ENCODE results near the gene LIMK1. TPM values are rescaled to one million over a fixed set of nuclear protein-coding genes. Genes with fewer than 3 reads are reported as not detected.

The LIMK1 gene
- total RNA-seq, 2 experiments from 2014 or later: 7.8 to 8.2 TPM

DNA sequence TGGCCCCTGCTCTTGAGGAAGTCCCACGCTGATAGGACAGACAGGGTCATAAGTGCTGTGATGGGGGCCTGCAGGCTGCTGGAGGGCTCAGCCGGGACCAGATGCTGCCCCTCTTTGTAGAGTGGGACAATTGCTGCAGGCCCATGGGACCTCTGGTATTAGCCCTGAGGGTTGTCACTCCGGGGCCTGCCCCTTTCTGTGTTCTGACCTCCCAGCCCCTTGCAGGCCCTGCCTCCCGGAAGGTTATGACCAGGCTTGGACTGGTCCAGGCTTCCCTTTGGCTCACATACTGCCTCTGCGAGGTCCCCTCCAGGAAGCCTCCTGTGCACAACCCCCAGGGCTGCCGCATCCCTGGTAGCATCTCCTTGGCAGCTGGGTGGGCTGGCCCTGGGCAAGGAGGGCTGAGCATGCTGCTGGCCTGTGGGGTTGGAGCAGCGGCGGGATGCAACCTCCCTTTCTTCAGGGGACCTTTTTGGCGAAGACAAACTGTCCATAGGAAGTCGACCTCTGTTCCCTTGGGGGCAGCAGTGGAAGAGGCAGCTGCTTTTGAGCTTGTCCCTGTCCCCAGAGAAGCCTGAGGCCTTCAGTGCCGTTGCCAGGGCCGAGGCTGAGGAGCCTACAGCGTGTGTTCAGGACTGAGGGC lies 8.8 kb downstream of the LIMK1 start:
- Mint-ChIP-seq H3K4me1 (ENCODE audit: low read depth) (peaks cover 18% of the 10 kb centered on the region), H3K27me3 (no peaks in the 10 kb centered on the region), H3K9me3 (no peaks in the 10 kb centered on the region), H3K4me3 (no peak overlapping the region), H3K36me3 (ENCODE audit: low read depth) (peaks cover 4% of the 10 kb centered on the region), H3K27ac (no peak overlapping the region)
- peaks cover 27% of the 10 kb centered on the region for H3K4me1 ChIP-seq (ENCODE audit: insufficient read depth, low read length)
- ChIA-PET POLR2A (interaction anchor here (1.5 kb wide), 1 partner anchor 81 kb away, joined by 9 read pairs; the partner anchor contains the start of gene EIF4H), CTCF (no interaction called here)
- H3K27me3 ChIP-seq (ENCODE audit: control insufficient read depth in 1 of 2, insufficient read depth in 2 of 2, low read length in 2 of 2): no peaks in the 10 kb centered on the region
- no peak overlapping the region for H3K4me3 ChIP-seq (ENCODE audit: low read length)
- intact Hi-C loops (cut with DNase I, micrococcal nuclease): no loop called here
- ATAC-seq (ENCODE audit: poor library complexity) (no peak), DNase-seq (no peak)
- TF ChIP-seq, protein P1, sequence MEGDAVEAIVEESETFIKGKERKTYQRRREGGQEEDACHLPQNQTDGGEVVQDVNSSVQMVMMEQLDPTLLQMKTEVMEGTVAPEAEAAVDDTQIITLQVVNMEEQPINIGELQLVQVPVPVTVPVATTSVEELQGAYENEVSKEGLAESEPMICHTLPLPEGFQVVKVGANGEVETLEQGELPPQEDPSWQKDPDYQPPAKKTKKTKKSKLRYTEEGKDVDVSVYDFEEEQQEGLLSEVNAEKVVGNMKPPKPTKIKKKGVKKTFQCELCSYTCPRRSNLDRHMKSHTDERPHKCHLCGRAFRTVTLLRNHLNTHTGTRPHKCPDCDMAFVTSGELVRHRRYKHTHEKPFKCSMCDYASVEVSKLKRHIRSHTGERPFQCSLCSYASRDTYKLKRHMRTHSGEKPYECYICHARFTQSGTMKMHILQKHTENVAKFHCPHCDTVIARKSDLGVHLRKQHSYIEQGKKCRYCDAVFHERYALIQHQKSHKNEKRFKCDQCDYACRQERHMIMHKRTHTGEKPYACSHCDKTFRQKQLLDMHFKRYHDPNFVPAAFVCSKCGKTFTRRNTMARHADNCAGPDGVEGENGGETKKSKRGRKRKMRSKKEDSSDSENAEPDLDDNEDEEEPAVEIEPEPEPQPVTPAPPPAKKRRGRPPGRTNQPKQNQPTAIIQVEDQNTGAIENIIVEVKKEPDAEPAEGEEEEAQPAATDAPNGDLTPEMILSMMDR (IDR thresholded peaks at IDR 0.05): no peak
- no peaks in the 10 kb centered on the region for H3K9me3 ChIP-seq (ENCODE audit: control insufficient read depth in 1 of 2, insufficient read depth in 1 of 2, low read length in 2 of 2)
- H3K27ac ChIP-seq (ENCODE audit: low read depth in 1 of 2, low read length in 2 of 2): peak overlapping the region in 1 of 2 donors; percentile 54
- H3K36me3 ChIP-seq (ENCODE audit: insufficient read depth, low read length): no peaks in the 10 kb centered on the region

DNA sequence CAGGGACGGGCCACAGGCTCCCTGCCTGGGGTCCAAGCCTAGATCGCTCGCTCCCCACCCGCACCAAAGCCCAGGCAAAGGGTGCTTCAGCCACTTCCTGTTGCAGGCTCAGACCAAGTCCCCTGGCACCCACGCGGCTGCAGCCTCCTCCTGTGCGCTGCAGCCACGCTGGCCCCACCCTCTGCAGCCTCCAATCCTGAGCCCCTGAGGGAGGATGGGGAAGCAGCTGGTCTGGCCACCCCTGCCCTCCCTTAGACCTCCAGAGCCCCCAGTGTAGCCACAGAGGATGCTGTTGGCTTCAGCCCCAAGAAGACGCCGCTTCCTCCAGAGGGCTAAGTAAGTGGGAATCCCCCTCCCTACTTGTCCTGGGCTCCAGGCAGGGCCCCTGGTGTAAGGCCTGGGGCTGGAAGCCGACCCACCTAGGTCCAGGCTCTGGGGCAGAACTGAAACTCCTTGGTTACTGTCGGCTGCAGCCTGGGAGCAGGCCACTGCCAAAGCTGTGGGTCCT lies 9.4 kb downstream of the LIMK1 start:
- Mint-ChIP-seq H3K27me3 (no peaks in the 10 kb centered on the region), H3K36me3 (ENCODE audit: low read depth) (peaks cover 9% of the 10 kb centered on the region), H3K9me3 (no peaks in the 10 kb centered on the region), H3K4me1 (ENCODE audit: low read depth) (peaks cover 18% of the 10 kb centered on the region), H3K4me3 (peak overlapping the region; percentile 92), H3K27ac (peak overlapping the region; percentile 91)
- Histone ChIP-seq H3K9me3 (ENCODE audit: control insufficient read depth in 1 of 2, insufficient read depth in 1 of 2, low read length in 2 of 2) (no peaks in the 10 kb centered on the region), H3K4me3 (ENCODE audit: low read length) (peak overlapping the region; percentile 60), H3K27ac (ENCODE audit: low read depth in 1 of 2, low read length in 2 of 2) (peak overlapping the region; percentile 54 to 70), H3K36me3 (ENCODE audit: insufficient read depth, low read length) (peaks cover 3% of the 10 kb centered on the region), H3K4me1 (ENCODE audit: insufficient read depth, low read length) (peaks cover 27% of the 10 kb centered on the region), H3K27me3 (ENCODE audit: control insufficient read depth in 1 of 2, insufficient read depth in 2 of 2, low read length in 2 of 2) (no peaks in the 10 kb centered on the region)
- ATAC-seq (ENCODE audit: poor library complexity): no peak
- intact Hi-C loops (cut with DNase I, micrococcal nuclease): no loop called here
- TF ChIP-seq, protein P1 (IDR thresholded peaks at IDR 0.05): no peak
- ChIA-PET CTCF (interaction anchor here (0.5 kb wide), 1 partner anchor 87 kb away, joined by 4 read pairs; no protein-coding TSS in a partner anchor), POLR2A (interaction anchor here (0.6 to 1.5 kb wide), 2 partner anchors 12 to 81 kb away, joined by 3 to 9 read pairs; partner anchors contain the start of gene EIF4H)
- peak in 3 of 14 experiments; percentile 6 to 36 (median 30) for DNase-seq

DNA sequence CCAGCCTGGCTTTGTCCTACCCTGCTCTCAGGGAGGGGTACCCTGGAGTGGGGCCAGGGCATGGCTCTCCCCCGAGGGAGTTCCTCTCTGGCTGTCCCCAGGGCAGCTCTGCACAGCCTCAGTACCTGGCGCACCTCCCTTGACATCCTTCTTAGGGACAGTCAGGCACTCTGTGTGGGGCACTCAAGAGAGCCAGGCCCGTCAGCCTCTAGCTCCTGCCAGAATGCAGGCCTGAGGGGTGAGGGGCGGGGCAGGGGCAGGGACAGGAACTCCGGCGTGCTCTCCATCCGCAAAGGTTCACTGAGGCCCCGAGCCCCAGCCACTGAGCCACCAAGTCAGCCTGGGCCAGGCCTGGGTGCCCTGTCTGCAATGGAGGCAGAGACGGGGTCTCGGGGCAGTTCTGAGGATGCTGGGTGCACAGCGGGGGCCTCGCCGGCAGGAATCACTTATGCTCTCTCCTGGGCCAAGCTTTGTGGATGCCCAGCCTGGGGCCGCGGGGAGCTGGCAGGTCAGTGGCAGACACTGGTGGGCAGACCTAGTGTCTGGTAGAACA lies 10.1 kb downstream of the LIMK1 start:
- no peaks in the 10 kb centered on the region for H3K9me3 Mint-ChIP-seq
- TF ChIP-seq, protein P1 (IDR thresholded peaks at IDR 0.05): no peak
- H3K27me3 Mint-ChIP-seq: no peaks in the 10 kb centered on the region
- H3K36me3 Mint-ChIP-seq (ENCODE audit: low read depth): peaks cover 16% of the 10 kb centered on the region
- ATAC-seq (ENCODE audit: poor library complexity) (peak; percentile 33), DNase-seq (peak in 4 of 14 experiments; percentile 11 to 25 (median 14))
- peaks cover 17% of the 10 kb centered on the region for H3K4me1 Mint-ChIP-seq (ENCODE audit: low read depth)
- H3K27ac Mint-ChIP-seq: peak overlapping the region; percentile 91
- Histone ChIP-seq H3K4me3 (ENCODE audit: low read length) (peak overlapping the region; percentile 60), H3K36me3 (ENCODE audit: insufficient read depth, low read length) (peaks cover 3% of the 10 kb centered on the region), H3K27me3 (ENCODE audit: control insufficient read depth in 1 of 2, insufficient read depth in 2 of 2, low read length in 2 of 2) (no peaks in the 10 kb centered on the region), H3K9me3 (ENCODE audit: control insufficient read depth in 1 of 2, insufficient read depth in 1 of 2, low read length in 2 of 2) (no peaks in the 10 kb centered on the region), H3K4me1 (ENCODE audit: insufficient read depth, low read length) (peaks cover 27% of the 10 kb centered on the region), H3K27ac (ENCODE audit: low read depth in 1 of 2, low read length in 2 of 2) (peak overlapping the region; percentile 54 to 70)
- ChIA-PET POLR2A (interaction anchor here (0.6 to 1.9 kb wide), 4 partner anchors 10 to 563 kb away, joined by 3 to 17 read pairs (median 6); partner anchors contain the start of genes EIF4H and LIMK1), CTCF (interaction anchor here (0.5 kb wide), 1 partner anchor 86 kb away, joined by 4 read pairs; no protein-coding TSS in a partner anchor)
- intact Hi-C loops (cut with DNase I, micrococcal nuclease): loop anchor here in 1 of 2 experiments (2.0 kb wide), 1 partner anchor 19 kb away; no protein-coding TSS in a partner anchor
- peak overlapping the region; percentile 92 for H3K4me3 Mint-ChIP-seq
